GM21423 (cell line): ENCODE results near the gene GNS.

Experiments used
- ATAC-seq: cut with Tn5 transposase; IDR thresholded peaks from one replicate; pipeline ENCODE4 v1.9.1; 2021; ENCODE audit warnings: mild to moderate bottlenecking, moderate library complexity; ENCODE audit not compliant: unreplicated experiment

Gene GNS

GRCh38 chr12:64759035-64759894, at the start of gene GNS:
Gene GNS, minus strand, starts transcription at chr12:64759406. Its CDS starts 130 bp downstream, at chr12:64759276.
- ATAC-seq, result peak; percentile 77

DNA sequence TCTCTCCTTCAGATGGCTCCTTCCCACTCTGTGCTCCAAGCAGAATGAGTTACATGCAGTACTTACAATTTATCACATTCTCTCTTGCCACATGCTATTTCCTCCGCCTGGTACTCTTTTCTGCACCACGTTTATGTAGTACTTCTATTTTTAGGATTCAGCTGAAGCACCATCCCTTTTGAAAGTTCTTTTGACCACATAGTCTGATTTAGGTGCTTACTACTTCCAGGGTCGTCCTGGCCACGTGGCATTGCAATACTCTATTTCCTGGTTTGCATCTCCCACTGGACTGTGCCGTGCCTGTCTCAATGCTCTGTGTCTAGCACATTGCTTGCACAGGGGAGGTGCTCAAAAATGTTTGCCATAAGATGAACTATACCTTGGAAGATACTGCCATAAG, 48.9 kb upstream of the GNS start:
- ATAC-seq, result no peak

GRCh38 chr12:64806593-64807460, 47.6 kb upstream of the GNS start:
- no peak for ATAC-seq

- no peak for ATAC-seq
Observed at GRCh38 chr12:64806173-64806572, 47.0 kb upstream of the GNS start.

DNA sequence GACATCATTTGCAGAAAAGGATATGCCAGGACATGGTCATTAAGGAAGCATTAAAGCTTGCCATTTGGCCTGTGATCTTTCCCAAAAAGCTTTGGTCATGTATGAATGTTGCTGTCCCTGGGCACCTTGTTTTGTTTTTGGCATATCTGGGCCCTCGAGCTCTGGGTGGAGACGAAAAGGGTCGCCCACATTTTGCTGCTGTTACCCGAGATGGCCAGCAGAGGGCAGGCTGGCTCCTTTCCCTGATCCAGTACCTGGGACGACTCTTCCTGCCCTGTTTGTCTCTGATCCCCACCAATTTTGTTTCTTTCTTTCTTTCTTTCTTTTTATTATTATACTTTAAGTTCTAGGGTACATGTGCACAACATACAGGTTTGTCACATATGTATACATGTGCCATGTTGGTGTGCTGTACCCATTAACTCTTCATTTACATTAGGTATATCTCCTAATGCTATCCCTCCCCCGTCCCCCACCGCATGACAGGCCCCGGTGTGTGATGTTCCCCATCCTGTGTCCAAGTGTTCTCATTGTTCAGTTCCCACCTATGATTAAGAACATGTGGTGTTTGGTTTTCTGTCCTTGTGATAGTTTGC, 43.1 kb upstream of the GNS start:
- ATAC-seq, result peak; percentile 60

- no peak for ATAC-seq
Observed at GRCh38 chr12:64801381-64801780, 42.2 kb upstream of the GNS start.

DNA sequence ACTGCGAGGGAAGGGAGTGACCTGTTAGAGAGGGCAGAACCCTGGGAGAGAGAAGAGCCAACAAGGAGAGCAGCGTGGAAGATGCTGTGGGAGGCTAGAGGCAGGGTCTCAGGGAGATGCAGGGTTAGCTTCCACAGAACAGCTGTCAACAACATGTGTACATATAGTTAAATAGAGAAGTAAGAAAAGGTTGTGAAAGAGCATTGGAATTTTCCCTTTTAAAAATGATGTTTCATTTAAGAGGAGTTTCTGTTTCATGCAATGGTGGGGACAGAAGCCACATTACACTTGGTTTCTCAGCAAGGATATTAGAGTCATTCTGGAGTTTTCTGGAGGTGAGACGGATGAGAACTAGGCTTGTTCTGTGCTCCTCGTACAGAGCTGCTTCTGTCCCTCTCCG, 41.4 kb upstream of the GNS start:
- ATAC-seq, result peak; percentile 45

DNA sequence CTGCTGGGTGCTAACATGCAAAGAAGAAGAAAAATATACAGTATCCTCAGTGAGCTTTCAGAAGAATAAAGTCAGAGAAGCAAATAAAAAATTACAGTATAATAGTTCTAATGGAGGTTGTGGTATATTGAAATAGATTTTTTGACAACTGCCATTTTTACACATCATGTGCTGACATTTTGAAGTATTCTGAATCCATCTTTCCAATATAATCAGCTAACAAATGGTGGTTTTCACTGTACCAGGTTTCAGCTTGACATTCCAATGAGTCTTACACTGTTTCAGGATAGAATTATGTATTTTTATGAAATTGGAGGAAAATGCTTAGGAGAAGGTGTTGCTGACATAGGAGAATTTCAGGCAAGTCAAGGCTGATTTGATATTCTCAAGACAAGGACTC, 39.0 kb upstream of the GNS start:
- ATAC-seq, result no peak

DNA sequence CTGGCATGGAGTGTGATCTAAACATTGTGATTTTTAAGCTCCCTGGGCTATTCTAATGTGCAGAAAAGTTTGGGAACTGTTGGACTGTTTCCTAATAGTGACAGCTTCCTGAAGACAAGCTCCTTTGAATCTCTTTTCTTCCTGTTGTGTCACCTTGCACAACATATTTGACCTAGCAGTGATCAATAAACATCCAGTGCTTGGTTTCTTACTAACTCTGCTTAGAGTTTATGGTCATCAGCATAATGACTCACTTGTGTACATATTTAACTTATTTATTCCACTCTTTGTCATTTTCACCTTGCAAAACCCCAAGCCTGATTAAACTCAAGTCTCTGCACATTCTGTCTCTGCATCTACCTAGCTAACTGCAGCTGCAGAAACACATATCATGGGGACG, 38.0 kb upstream of the GNS start:
- no peak for ATAC-seq

DNA sequence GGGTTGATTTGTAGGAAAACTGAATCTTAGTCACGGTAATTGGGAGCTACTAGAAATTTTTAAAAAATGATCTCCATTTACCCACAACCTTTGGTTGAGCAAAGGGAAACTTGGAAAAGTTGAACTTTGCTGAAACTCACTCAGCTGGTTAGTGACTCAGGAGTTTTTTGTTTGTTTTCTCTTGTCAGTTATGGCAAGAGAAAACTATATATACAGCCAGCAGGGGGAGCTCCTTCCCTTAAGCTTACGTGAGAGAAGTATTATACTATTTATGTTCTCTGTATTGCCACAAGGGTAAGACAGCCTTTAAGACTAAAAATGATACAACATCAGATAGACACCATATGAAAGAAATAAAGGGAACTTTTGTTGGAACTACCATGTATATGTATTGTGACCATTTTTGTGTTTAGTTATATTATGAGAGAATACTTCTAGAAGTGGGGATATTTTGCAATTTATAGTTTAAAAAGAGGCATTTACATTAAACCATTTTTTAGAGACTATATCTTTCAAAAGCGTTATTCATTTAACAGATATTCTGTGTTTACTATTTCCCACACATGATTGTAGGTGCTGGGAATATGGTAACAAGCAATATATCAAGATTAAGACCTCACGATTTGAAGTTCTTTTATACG, 37.1 kb upstream of the GNS start:
- ATAC-seq, result peak; percentile 76

- ATAC-seq, result no peak
Observed at GRCh38 chr12:64794305-64794704, 35.1 kb upstream of the GNS start.

DNA sequence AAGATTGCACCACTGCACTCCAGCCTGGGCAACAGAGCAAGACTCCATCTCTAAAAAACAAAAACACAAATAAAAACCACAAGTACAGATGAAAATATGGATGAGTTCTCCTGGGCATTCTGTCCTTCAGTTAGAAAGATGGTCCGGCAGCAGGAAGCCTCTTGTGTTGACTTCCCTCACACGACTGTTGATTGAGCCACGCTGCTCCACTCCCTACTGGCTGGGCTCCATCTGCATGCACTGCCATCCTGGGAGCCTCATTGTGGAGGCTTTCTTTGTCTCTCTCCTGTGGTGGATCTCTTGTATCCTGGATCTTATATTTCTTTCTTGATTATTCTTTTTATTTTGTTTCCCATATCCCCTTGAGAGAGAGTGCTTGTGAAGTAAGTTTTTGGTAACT, 34.4 kb upstream of the GNS start:
- no peak for ATAC-seq

- peak; percentile 52 for ATAC-seq
Observed at GRCh38 chr12:64792128-64792527, 32.9 kb upstream of the GNS start.

- ATAC-seq, result no peak
Observed at GRCh38 chr12:64791036-64791435, 31.8 kb upstream of the GNS start.

- ATAC-seq, result no peak
Observed at GRCh38 chr12:64790166-64790565, 31.0 kb upstream of the GNS start.

GRCh38 chr12:64785838-64786237, 26.6 kb upstream of the GNS start:
- no peak for ATAC-seq

- no peak for ATAC-seq
Observed at GRCh38 chr12:64782191-64782876, 23.1 kb upstream of the GNS start.

- peak; percentile 16 for ATAC-seq
Observed at GRCh38 chr12:64781280-64782190, 22.3 kb upstream of the GNS start.

GRCh38 chr12:64780531-64781279, 21.5 kb upstream of the GNS start:
- ATAC-seq, result peak; percentile 63
